Glutamatergic neuron (in vitro differentiated cells): ENCODE results near the gene MYH6. TPM values are rescaled to one million over a fixed set of nuclear protein-coding genes. Genes with fewer than 3 reads are reported as not detected.
A peak's percentile ranks its signal among the peaks of the same experiment; 100 is the strongest.

ENCODE experiments used
- DNase-seq: peaks from one replicate; pipeline ENCODE4 v3.0.0; 2022
- H3K27ac Mint-ChIP-seq: one replicate; pipeline ENCODE4 v1.8.0; 2020; ENCODE audit warnings: mild to moderate bottlenecking, mixed read lengths, inconsistent platforms; ENCODE audit not compliant: unreplicated experiment
- H3K27me3 Mint-ChIP-seq: one replicate; pipeline ENCODE4 v1.8.0; 2020; ENCODE audit warnings: mild to moderate bottlenecking, moderate library complexity, mixed read lengths, inconsistent platforms; ENCODE audit not compliant: unreplicated experiment
- H3K36me3 Mint-ChIP-seq: one replicate; pipeline ENCODE4 v1.8.0; 2020; ENCODE audit warnings: mild to moderate bottlenecking, mixed read lengths, inconsistent platforms; ENCODE audit not compliant: unreplicated experiment
- H3K4me1 Mint-ChIP-seq: one replicate; pipeline ENCODE4 v1.8.0; 2020; ENCODE audit warnings: mild to moderate bottlenecking, low read depth, mixed read lengths, inconsistent platforms; ENCODE audit not compliant: unreplicated experiment
- H3K4me3 Mint-ChIP-seq: one replicate; pipeline ENCODE4 v1.8.0; 2020; ENCODE audit warnings: mild to moderate bottlenecking, mixed read lengths, inconsistent platforms; ENCODE audit not compliant: unreplicated experiment
- H3K9me3 Mint-ChIP-seq: one replicate; pipeline ENCODE4 v1.8.0; 2020; ENCODE audit warnings: mild to moderate bottlenecking, moderate library complexity, mixed read lengths, inconsistent platforms; ENCODE audit not compliant: unreplicated experiment
- total RNA-seq: library from RNA; stranded (reverse); fragmentation: NEBNext Ultra II Directional; extraction: Animal tissue kit (Norgen Biotek cat#: 25700); gene quantifications from one replicate; pipeline ENCODE4 v1.2.1, GENCODE V29; 2021; ENCODE audit not compliant: unreplicated experiment
- TF ChIP-seq, protein P1 (sequence below): fragments of 200-600 bp; sonication (generic); IDR thresholded peaks from one replicate; pipeline ENCODE4 v1.5.0; 2021; ENCODE audit not compliant: partially characterized antibody, unreplicated experiment

The MYH6 gene
- total RNA-seq, 1 donor from 2014 or later, result not detected

DNA sequence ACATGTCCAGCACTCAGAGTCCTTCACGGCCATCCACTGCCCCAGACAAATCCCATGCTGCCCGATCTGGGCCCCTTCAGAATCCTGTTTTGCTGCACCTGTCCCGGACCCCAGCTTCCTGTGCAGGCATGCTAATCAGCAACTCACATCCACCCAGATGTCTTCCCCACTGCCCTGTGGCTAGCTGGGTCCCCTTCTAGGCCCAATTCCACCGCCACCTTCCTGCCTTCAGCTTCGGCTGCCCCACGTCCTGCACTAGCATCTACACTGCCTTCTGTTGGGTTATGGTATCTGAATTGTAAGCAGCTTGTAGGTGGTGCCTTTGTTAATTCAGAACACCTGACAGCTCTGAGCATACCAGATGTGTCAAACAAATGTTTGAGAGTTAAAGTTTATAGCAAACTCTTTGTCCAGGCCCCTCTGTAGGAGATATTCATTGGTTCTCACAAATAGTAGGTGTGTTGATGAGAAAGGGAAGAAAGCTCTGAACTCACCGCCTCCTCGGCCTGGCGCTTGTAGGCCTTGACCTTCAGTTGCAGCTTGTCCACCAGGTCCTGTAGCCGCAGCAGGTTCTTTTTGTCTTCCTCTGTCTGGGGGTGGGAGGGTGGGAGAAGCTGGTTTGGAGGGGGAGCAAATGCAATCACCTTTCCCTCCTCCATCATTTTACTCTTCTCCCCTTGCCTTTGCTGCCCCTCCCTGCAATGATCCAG is 25.2 kb downstream of the MYH6 start:
- Mint-ChIP-seq H3K4me1 (peaks cover 22% of the 10 kb centered on the region), H3K27ac (no peak overlapping the region), H3K9me3 (peaks cover 4% of the 10 kb centered on the region), H3K36me3 (peaks cover 9% of the 10 kb centered on the region), H3K27me3 (peaks cover 7% of the 10 kb centered on the region), H3K4me3 (no peak overlapping the region)
- DNase-seq, result no peak
- TF ChIP-seq, protein P1, sequence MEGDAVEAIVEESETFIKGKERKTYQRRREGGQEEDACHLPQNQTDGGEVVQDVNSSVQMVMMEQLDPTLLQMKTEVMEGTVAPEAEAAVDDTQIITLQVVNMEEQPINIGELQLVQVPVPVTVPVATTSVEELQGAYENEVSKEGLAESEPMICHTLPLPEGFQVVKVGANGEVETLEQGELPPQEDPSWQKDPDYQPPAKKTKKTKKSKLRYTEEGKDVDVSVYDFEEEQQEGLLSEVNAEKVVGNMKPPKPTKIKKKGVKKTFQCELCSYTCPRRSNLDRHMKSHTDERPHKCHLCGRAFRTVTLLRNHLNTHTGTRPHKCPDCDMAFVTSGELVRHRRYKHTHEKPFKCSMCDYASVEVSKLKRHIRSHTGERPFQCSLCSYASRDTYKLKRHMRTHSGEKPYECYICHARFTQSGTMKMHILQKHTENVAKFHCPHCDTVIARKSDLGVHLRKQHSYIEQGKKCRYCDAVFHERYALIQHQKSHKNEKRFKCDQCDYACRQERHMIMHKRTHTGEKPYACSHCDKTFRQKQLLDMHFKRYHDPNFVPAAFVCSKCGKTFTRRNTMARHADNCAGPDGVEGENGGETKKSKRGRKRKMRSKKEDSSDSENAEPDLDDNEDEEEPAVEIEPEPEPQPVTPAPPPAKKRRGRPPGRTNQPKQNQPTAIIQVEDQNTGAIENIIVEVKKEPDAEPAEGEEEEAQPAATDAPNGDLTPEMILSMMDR, result no peak

DNA sequence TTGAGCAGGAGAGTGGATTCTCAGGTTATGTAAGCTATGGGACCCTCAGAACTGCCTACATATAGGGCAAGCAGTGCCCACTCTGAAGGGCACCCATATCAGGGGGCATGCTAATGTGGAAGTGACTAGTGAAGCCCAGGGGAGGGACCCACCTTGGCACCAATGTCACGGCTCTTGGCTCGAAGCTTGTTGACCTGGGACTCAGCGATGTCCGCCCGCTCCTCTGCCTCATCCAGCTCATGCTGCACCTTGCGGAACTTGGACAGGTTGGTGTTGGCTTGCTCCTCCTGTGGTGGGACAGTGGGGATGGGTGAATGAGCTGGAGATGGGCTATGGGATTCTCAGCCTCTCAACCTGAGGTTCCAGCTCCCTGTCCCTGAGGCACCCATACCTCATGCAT is 25.8 kb downstream of the MYH6 start:
- Mint-ChIP-seq H3K27ac (no peak overlapping the region), H3K36me3 (peaks cover 7% of the 10 kb centered on the region), H3K9me3 (peaks cover 5% of the 10 kb centered on the region), H3K4me1 (peaks cover 24% of the 10 kb centered on the region), H3K27me3 (peaks cover 4% of the 10 kb centered on the region), H3K4me3 (no peak overlapping the region)
- TF ChIP-seq, protein P1, result no peak
- no peak for DNase-seq

DNA sequence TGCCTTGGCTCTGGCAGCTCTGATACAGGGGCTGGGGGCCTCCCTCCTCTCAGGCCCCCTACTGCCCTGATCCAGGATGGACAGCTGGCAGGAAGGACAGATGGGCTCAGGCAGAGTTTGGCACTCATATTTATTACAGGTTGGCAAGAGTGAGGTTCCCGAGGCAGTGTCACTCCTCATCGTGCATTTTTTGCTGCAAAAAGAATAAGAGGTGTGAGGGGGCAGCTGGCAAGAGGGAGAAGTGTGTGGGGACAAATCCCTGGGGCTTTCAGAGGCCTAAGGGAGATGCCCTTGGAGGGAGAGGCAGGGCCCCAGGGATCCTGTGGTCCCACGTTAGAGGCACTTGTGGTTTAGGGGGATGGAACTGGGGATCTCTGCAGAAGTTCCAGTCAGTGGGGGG is 26.2 kb downstream of the MYH6 start:
- Mint-ChIP-seq H3K4me3 (no peak overlapping the region), H3K27me3 (peaks cover 4% of the 10 kb centered on the region), H3K9me3 (peaks cover 5% of the 10 kb centered on the region), H3K4me1 (peaks cover 27% of the 10 kb centered on the region), H3K27ac (no peak overlapping the region), H3K36me3 (peaks cover 4% of the 10 kb centered on the region)
- TF ChIP-seq, protein P1, result no peak
- DNase-seq, result no peak

DNA sequence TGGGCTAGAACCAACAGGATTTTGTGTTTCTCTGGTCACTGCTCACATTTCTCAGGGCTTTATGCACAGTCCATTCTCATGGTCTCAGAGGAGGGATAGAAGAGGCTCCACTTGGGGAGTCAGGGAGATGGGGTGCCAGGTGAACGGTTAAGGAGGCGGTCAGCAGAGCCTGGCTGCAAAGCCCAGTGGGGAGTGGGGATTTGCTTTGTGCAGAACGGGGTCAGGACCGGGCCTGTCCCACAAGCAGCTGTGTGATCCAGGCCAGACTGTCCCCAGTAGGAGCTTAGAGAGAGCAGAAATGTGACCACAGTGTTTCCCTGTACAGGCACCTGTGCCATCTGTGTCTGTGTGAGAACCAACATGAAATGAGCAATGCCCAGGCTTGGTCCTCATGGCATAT is 27.1 kb downstream of the MYH6 start:
- Mint-ChIP-seq H3K4me1 (peaks cover 31% of the 10 kb centered on the region), H3K9me3 (peaks cover 7% of the 10 kb centered on the region), H3K4me3 (peak overlapping the region; percentile 36), H3K27me3 (peaks cover 4% of the 10 kb centered on the region), H3K36me3 (peaks cover 4% of the 10 kb centered on the region), H3K27ac (peak overlapping the region; percentile 40)
- DNase-seq, result no peak
- TF ChIP-seq, protein P1, result no peak

DNA sequence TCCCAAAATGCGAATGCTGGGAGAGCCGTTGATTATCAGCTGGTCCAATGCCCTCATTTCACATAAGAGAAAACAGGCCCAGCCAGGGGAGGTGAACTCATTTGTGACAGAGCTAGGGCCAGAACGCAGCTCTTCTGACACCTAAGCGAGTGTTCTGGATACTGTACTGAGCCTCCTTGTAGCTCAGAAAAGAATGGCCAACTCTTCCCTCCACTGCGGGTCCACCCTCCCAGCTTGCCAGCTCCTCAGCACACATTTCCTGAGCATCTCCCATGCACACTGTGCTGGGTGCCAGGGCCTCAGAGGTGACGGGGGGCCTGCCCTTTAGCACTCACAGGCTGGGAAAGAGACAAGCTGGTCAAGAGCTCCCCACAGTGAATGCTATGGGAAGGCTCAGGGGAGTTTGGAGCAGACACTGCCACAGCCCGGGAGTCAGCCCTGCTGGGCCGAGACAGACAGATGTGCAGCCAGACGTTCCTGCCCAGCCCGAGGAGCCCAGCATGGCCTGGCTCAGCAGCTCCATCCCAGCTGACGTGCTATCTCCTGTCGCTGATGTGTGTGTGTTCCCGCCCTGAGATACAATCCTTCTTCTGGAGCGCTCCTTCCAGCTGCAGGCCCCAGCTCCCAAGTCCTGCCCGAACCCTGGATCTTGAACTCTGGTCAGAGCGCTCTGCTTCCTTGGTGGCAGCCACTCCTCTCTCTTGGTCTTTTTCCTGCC is 27.7 kb downstream of the MYH6 start:
- Mint-ChIP-seq H3K9me3 (peaks cover 7% of the 10 kb centered on the region), H3K4me1 (peaks cover 31% of the 10 kb centered on the region), H3K36me3 (peaks cover 4% of the 10 kb centered on the region), H3K27me3 (peaks cover 4% of the 10 kb centered on the region), H3K4me3 (peak overlapping the region; percentile 36), H3K27ac (peak overlapping the region; percentile 40)
- peak; percentile 42 for DNase-seq
- TF ChIP-seq, protein P1, result peak; percentile 13
